Measurements from ENCODE around the gene REXO1. TPM values are rescaled to one million over a fixed set of nuclear protein-coding genes. Genes with fewer than 3 reads are reported as not detected.
A peak's percentile ranks its signal among the peaks of the same experiment; 100 is the strongest.

The REXO1 gene
- total and polyA plus RNA-seq, 2 donors (not counting 3 experiments of a cell fraction or from before 2014, with no cell fraction given) = 41.1 to 56.9 TPM

DNA sequence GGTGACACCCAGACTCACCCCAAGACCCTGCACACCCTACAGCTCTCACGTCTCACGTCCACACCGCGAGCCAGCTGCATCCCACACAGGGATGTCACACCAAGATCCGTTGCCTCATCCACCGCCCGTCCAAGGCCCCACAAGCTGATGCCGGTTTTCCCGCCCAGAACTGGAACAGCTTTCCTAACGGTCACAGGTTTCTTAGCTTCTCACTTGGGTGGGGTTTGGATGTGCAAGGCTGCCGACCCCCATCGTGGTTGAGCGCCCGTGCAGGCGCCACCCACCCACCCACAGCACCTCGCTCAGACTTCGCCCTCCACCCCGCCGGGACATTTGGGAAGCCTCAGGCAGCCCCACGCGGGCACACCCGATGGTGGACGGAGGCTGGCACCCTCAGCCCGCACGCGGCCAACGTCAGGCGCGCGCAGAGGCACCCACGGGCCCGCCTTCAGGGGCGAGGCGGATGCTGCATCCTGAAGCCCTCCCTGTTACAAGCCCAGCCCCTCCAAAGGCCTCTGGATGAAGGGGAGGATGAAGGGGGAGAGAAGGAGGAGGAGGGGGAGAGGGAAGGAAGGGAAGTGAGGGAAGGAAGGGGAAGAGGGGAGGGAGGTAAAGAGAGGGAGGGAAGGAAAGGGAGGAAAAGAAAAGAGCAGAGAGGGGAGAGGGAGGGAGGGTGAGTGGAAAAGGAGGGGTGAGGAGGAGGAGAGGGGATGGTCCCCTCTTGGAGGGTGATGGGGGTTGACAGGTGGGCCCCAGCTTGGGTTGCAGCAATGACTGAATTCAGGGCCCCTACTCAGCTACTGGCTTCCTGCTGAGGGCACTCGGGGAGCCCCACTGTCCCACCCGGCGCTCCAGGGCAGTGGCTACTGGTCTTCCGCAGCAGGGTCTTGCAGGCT is 82.1 kb downstream of the REXO1 start:
- TF ChIP-seq EZH2 (IDR thresholded peaks at IDR 0.05; ENCODE audit: borderline replicate concordance, low read depth, low read length, severe bottlenecking) = peak; percentile 24
- no peak for TF ChIP-seq POLR2AphosphoS5 (IDR thresholded peaks at IDR 0.05; ENCODE audit: insufficient read depth, low read depth, low read length)
- no peak for TF ChIP-seq JUN (IDR thresholded peaks at IDR 0.05; ENCODE audit: borderline replicate concordance, insufficient read depth, insufficient read length, low read depth)
- TF ChIP-seq GATA2 (IDR thresholded peaks at IDR 0.05; ENCODE audit: insufficient read depth, insufficient read length, low read depth, low read length) = no peak
- Histone ChIP-seq H3K4me2 (ENCODE audit: insufficient read depth, low read length) (no peak overlapping the region), H3K9ac (replicated peaks; ENCODE audit: extremely low read depth, insufficient read depth, low read length) (no peak overlapping the region), H3K9me3 (replicated peaks; ENCODE audit: control insufficient read depth, insufficient read depth, low read length) (no peaks in the 10 kb centered on the region), H2AFZ (ENCODE audit: low read depth, low read length) (no peak overlapping the region), H3K4me1 (ENCODE audit: control insufficient read depth, extremely low read depth, insufficient read depth, low read length) (no peaks in the 10 kb centered on the region), H3K27ac (ENCODE audit: insufficient read depth, low read depth, low read length) (no peak overlapping the region), H4K20me1 (replicated peaks; ENCODE audit: control insufficient read depth, extremely low read depth, insufficient read depth, low read length) (no peaks in the 10 kb centered on the region), H3K4me3 (replicated peaks in 1 of 3; ENCODE audit: insufficient read depth in 1 of 3, low read depth in 1 of 3, low read length in 3 of 3) (no peak overlapping the region), H3K79me2 (ENCODE audit: control insufficient read depth, insufficient read depth, low read length) (no peaks in the 10 kb centered on the region), H3K36me3 (ENCODE audit: control insufficient read depth in 2 of 2, extremely low read depth in 1 of 2, insufficient read depth in 2 of 2, low read length in 2 of 2) (no peaks in the 10 kb centered on the region), H3K9me1 (replicated peaks; ENCODE audit: control insufficient read depth, extremely low read depth, insufficient read depth, low read length) (no peaks in the 10 kb centered on the region), H3K27me3 (ENCODE audit: control insufficient read depth in 2 of 2, insufficient read depth in 2 of 2, low read length in 2 of 2) (peaks cover 55 to 56% of the 10 kb centered on the region in 2 experiments)
- intact Hi-C loops (cut with micrococcal nuclease) = loop anchor here (5.0 kb wide), 1 partner anchor 144 kb away; no protein-coding TSS in a partner anchor
- BruUV-seq (replicated peaks) = no TSS peak
- POLR2A ChIA-PET = interaction anchor here (0.9 kb wide), 1 partner anchor 26 kb away, joined by 5 read pairs; no protein-coding TSS in a partner anchor
- FAIRE-seq = no peak
- CTCF ChIA-PET = interaction anchor here (0.6 to 4.4 kb wide), 8 partner anchors 15 to 220 kb away, joined by 3 to 106 read pairs (median 3); no protein-coding TSS in a partner anchor
- DNase-seq (ENCODE audit: low read depth, low spot score) = no peak
- dilution Hi-C loops (cut with MboI; ENCODE audit: extremely low pct_ligation_motif_present, low sequenced_read_pairs) = no loop called here

MicroRNAs encoded within 50 kb of the gene (microRNA counts, 767-probe panel; counts per million panel counts)
- 723 counts per million, percentile 96 among the panel's probes with 10 or more counts for microRNA hsa-miR-1909-3p

Small RNA genes within 50 kb of the gene (microRNA-seq; reads per million reads assigned to microRNA genes)
- 5.0 reads per million, percentile 11 among the genes with 10 or more reads in this experiment for gene MIR1909 (ENCODE audit: borderline number of aligned reads, borderline replicate concordance)

Other genes starting within 250 kb of the REXO1 start
- gene UQCR11, start 243.0 kb downstream of the REXO1 start, total RNA-seq = 210 and 223 TPM in 2 replicates
- 165 and 262 TPM in 2 replicates for gene UQCR11, start 243.0 kb downstream of the REXO1 start, polyA plus RNA-seq
- gene TCF3, start 195.9 kb downstream of the REXO1 start, total RNA-seq = 193 and 197 TPM in 2 replicates
- gene TCF3, start 195.9 kb downstream of the REXO1 start, polyA plus RNA-seq = 147 and 202 TPM in 2 replicates
- gene ONECUT3, start 95.0 kb downstream of the REXO1 start, total RNA-seq = not detected in 2 replicates
- not detected in 2 replicates for gene ONECUT3, start 95.0 kb downstream of the REXO1 start, polyA plus RNA-seq
- gene ATP8B3, start 36.2 kb downstream of the REXO1 start, total RNA-seq = 5.1 and 7.3 TPM in 2 replicates
- gene ATP8B3, start 36.2 kb downstream of the REXO1 start, polyA plus RNA-seq = 1.1 and 1.4 TPM in 2 replicates
- gene KLF16, start 15.1 kb upstream of the REXO1 start, total RNA-seq = 36.6 and 38.0 TPM in 2 replicates
- 11.6 and 22.6 TPM in 2 replicates for gene KLF16, start 15.1 kb upstream of the REXO1 start, polyA plus RNA-seq
- 89.8 and 97.0 TPM in 2 replicates for gene ABHD17A, start 37.0 kb upstream of the REXO1 start, total RNA-seq
- 143 and 179 TPM in 2 replicates for gene ABHD17A, start 37.0 kb upstream of the REXO1 start, polyA plus RNA-seq
- gene ADAT3, start 56.9 kb upstream of the REXO1 start, total RNA-seq = 8.0 and 11.7 TPM in 2 replicates
- gene ADAT3, start 56.9 kb upstream of the REXO1 start, polyA plus RNA-seq = 5.7 and 8.6 TPM in 2 replicates
- 68.2 and 72.2 TPM in 2 replicates for gene SCAMP4, start 56.9 kb upstream of the REXO1 start, total RNA-seq
- gene SCAMP4, start 56.9 kb upstream of the REXO1 start, polyA plus RNA-seq = 24.4 and 29.6 TPM in 2 replicates
- gene CSNK1G2, start 92.7 kb upstream of the REXO1 start, total RNA-seq = 93.8 and 96.6 TPM in 2 replicates
- 110 and 134 TPM in 2 replicates for gene CSNK1G2, start 92.7 kb upstream of the REXO1 start, polyA plus RNA-seq
- gene BTBD2, start 167.2 kb upstream of the REXO1 start, total RNA-seq = 73.1 and 78.2 TPM in 2 replicates
- gene BTBD2, start 167.2 kb upstream of the REXO1 start, polyA plus RNA-seq = 59.2 and 76.1 TPM in 2 replicates
- gene MKNK2, start 202.8 kb upstream of the REXO1 start, total RNA-seq = 86.1 and 87.5 TPM in 2 replicates
- 65.1 and 96.2 TPM in 2 replicates for gene MKNK2, start 202.8 kb upstream of the REXO1 start, polyA plus RNA-seq
- gene MOB3A, start 247.8 kb upstream of the REXO1 start, total RNA-seq = 52.4 and 59.7 TPM in 2 replicates
- 46.5 and 50.7 TPM in 2 replicates for gene MOB3A, start 247.8 kb upstream of the REXO1 start, polyA plus RNA-seq
- 1.1 and 2.0 TPM in 2 replicates for gene IZUMO4, start 248.4 kb upstream of the REXO1 start, total RNA-seq
- gene IZUMO4, start 248.4 kb upstream of the REXO1 start, polyA plus RNA-seq = 2.0 and 3.2 TPM in 2 replicates

Measured in endothelial cell of umbilical vein (primary cell).